Central memory CD4-positive, alpha-beta T cell (primary cell): ENCODE results near the gene FOXR1.
"Not testable (repeated sequence)": the region's sequence is repeated elsewhere in the genome, so short reads cannot be mapped to it uniquely, and the experiment has no call there.

Experiments
- DNase-seq: peaks from one replicate; pipeline ENCODE4 v3.0.0; 2022

FOXR1 gene

GRCh38 chr11:118998388-118998717 is 26.8 kb downstream of the FOXR1 start:
- DNase-seq, result no peak

GRCh38 chr11:118998822-118999221 is 27.3 kb downstream of the FOXR1 start:
- no peak for DNase-seq

GRCh38 chr11:119000906-119001305 is 29.3 kb downstream of the FOXR1 start:
- DNase-seq, result no peak

- no peak for DNase-seq
These were observed 35.1 kb downstream of the FOXR1 start for GRCh38 chr11:119006656-119007055.

- DNase-seq, result no peak
These were observed 40.0 kb downstream of the FOXR1 start for GRCh38 chr11:119011476-119012053.

GRCh38 chr11:119012629-119013170 is 41.1 kb downstream of the FOXR1 start:
- DNase-seq, result no peak

GRCh38 chr11:119014209-119014924 is 42.8 kb downstream of the FOXR1 start:
- DNase-seq, result no peak

- DNase-seq, result no peak
These were observed 43.6 kb downstream of the FOXR1 start for GRCh38 chr11:119015054-119015611.

GRCh38 chr11:119016216-119017009 is 44.9 kb downstream of the FOXR1 start:
- no peak for DNase-seq

GRCh38 chr11:119017377-119017776 is 45.8 kb downstream of the FOXR1 start:
- not testable (repeated sequence) for DNase-seq

- DNase-seq, result peak; percentile 96
These were observed 46.7 kb downstream of the FOXR1 start, which contains the start of the genes RPS25 and TRAPPC4 for GRCh38 chr11:119018074-119018938. Gene RPS25 (minus strand): TSS chr11:119018343. CDS start chr11:119018284, 59 bp downstream. Gene TRAPPC4 (plus strand): TSS chr11:119018766. CDS start chr11:119018796, 30 bp downstream.

- no peak for DNase-seq
These were observed 48.4 kb downstream of the FOXR1 start for GRCh38 chr11:119019996-119020395.

GRCh38 chr11:119021631-119022030 is 50.1 kb downstream of the FOXR1 start:
- no peak for DNase-seq

GRCh38 chr11:119023741-119024140 is 52.2 kb downstream of the FOXR1 start:
- no peak for DNase-seq

- DNase-seq, result no peak
These were observed 53.0 kb downstream of the FOXR1 start for GRCh38 chr11:119024430-119025098.

- no peak for DNase-seq
These were observed 53.5 kb downstream of the FOXR1 start for GRCh38 chr11:119025099-119025473.

GRCh38 chr11:119025541-119025940 is 54.0 kb downstream of the FOXR1 start:
- no peak for DNase-seq

- no peak for DNase-seq
These were observed 54.6 kb downstream of the FOXR1 start for GRCh38 chr11:119025978-119026766.

- no peak for DNase-seq
These were observed 55.4 kb downstream of the FOXR1 start for GRCh38 chr11:119026970-119027369.

- DNase-seq, result no peak
These were observed 56.2 kb downstream of the FOXR1 start for GRCh38 chr11:119027561-119028345.
